ENCODE measurements around the gene IGFL4.
A peak's percentile ranks its signal among the peaks of the same experiment; 100 is the strongest.

IGFL4 gene

DNA sequence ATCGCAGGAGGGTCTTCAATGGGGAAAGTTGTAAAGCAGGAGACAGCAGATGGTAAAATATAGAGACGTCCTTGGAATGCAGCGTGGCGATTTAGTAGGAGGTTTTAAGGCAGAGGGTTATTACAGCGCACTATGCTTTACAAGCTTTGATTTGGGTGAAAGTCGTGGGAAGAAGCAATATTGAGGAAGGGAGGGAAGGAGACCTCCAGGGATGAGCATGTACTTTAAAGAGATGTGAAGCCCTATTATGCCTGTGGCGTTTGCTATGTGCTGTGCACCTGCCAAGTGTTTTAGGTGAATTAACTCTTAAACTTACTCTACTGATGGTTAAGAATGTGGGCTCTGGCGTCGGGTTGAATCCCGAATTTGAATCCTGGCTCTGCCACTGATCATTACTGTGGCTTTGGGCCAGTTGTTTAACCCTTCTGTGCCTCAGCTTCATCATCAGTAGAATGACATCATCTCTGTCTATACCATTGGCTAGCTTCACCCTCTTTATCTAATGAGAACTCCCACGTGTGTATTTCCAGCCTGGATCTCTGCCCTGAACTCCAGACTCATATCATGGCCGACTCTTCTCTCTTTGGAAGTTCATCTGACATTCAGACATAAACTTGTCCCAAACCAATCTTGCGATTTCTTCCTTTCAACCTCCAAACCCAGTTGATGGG is 45.0 kb downstream of the IGFL4 start:
- no peak for ATAC-seq
- no peaks in the 10 kb centered on the region for H3K9me3 Mint-ChIP-seq
- H3K27ac Mint-ChIP-seq: no peak overlapping the region
- peaks cover 36% of the 10 kb centered on the region for H3K36me3 Mint-ChIP-seq
- H3K4me3 Mint-ChIP-seq: no peak overlapping the region
- peaks cover 24% of the 10 kb centered on the region for H3K4me1 Mint-ChIP-seq
- peaks cover 24% of the 10 kb centered on the region for H3K27me3 Mint-ChIP-seq

DNA sequence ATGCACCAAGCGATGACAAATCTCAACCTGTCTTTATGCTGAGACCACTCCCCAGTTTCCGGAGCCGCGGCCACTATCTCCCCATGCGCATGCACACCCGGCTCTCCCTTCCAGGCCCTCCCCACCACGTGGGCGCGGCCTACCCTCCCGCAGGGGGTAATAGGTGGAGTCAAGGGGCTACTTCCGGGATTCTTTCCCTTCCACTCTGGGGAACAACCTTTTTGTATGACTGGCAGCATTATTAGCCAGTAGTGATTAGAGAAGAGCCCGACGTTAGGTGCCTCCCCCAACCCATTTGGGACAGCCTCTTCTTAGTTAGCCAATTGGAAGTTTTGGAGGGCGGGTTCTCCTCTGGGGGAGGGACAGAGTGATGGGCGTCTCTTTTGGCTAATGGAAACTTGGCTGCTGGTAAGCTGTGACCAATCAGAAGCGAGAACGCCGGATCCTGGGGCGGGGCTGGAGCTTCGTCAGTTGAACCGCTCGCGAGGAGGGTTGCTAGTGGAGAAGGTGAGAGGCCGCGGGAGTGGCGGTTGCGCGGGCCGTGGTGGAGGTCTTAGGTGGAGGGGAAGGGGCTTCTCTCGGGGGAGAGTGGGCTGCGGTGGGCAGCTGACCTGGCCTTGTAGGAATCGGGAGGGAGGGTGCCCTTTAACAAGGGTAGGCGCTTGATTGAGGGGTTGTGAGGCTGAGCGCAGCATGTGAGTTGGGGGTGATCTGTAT is 45.6 kb downstream of the IGFL4 start, which contains the start of gene CCDC61:
TSS of gene CCDC61 (plus strand) at position 470 of the 717 bp plus-strand sequence. CDS start 7,552 bp downstream, outside the sequence.
- Mint-ChIP-seq H3K4me3 (no peak within 1 kb of the TSS), H3K4me1 (peaks cover 17% of the 10 kb centered on the region), H3K27me3 (peaks cover 24% of the 10 kb centered on the region), H3K27ac (no peak within 1 kb of the TSS), H3K36me3 (peaks cover 30% of the 10 kb centered on the region), H3K9me3 (no peaks in the 10 kb centered on the region)
- peak; percentile 99 for ATAC-seq

DNA sequence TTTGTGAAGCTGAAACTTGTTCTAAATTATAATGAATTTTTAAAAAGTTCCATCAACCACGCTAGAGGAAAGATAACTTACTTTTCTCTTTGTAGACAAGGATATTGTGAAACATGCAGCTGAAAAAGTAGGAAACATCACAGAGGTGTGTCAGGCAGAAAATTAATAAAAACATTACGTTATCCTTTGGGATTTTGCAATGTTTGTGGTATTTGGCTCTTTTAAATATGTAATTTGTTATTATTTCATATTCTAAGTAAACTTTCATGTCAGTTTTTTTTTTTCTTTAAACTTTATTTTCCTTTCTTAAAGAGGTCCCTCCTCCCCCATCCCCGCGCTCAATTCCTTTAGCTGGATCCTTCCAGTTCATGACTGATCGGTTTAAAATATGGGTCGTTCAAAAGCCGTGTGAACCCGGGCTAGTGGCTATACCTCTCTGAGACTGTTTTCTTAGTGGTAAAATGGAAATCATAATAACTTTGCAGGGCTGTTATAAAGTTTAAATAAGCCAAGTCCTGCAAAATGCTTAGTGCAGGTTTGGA is 46.3 kb downstream of the IGFL4 start:
- ATAC-seq: peak; percentile 4
- peaks cover 11% of the 10 kb centered on the region for H3K4me1 Mint-ChIP-seq
- H3K4me3 Mint-ChIP-seq: no peak overlapping the region
- H3K27ac Mint-ChIP-seq: no peak overlapping the region
- peaks cover 24% of the 10 kb centered on the region for H3K36me3 Mint-ChIP-seq
- no peaks in the 10 kb centered on the region for H3K9me3 Mint-ChIP-seq
- peaks cover 24% of the 10 kb centered on the region for H3K27me3 Mint-ChIP-seq

DNA sequence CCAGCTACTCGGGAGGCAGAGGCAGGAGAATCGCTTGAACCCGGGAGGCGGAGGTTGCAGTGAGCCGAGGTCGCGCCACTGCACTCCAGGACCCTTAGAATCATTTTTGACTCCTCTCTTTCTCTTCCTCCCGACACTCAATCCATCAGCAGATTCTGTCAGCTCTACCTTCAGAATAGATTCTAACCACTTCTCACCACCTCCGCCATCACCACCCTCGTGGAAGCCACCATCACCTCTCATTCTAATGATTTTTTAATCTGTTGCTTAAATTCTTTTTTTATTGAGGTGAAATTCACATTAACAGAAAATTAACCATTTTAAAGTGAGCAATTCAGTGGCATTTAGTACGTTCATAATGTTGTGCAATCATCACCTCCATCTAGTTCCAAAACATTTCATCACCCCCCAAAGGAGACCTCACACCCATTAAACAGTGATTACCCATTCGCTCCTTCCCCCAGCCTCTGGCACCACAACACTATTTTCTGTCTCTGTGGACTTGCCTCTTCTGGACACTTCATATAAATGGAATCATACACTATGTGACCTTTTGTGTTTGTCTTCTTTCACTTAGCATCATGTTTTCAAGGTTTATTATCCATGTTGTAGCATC is 50.6 kb downstream of the IGFL4 start:
- no peak overlapping the region for H3K4me3 Mint-ChIP-seq
- no peaks in the 10 kb centered on the region for H3K9me3 Mint-ChIP-seq
- H3K4me1 Mint-ChIP-seq: no peaks in the 10 kb centered on the region
- no peak overlapping the region for H3K27ac Mint-ChIP-seq
- peaks cover 36% of the 10 kb centered on the region for H3K27me3 Mint-ChIP-seq
- no peaks in the 10 kb centered on the region for H3K36me3 Mint-ChIP-seq
- no peak for ATAC-seq
